PC-3 (cell line): Measurements from ENCODE around the gene SIGLEC14. TPM values are rescaled to one million over a fixed set of nuclear protein-coding genes. Genes with fewer than 3 reads are reported as not detected.

ENCODE experiments used
- ATAC-seq: fragments of 200-7000 bp; cut with Tn5 transposase; 2 replicates; pipeline ENCODE4 v1.9.1; 2020; ENCODE audit warnings: mild to moderate bottlenecking, moderate library complexity
- BruUV-seq: library from RNA; stranded (reverse); fragments of 400-500 nt; replicated peaks from 2 replicates; lab custom pipeline; 2021; lab: Mats Ljungman, UMichigan
- CTCF ChIA-PET: fragments of 300-600 bp; sonication (Branson Sonifier 250); formaldehyde crosslinking; loops from one replicate; lab custom pipeline; 2022; ENCODE audit warnings: antibody characterized with exemption; lab: Charles Lee
- POLR2A ChIA-PET: fragments of 300-600 bp; sonication (Branson Sonifier 250); formaldehyde crosslinking; loops from one replicate; lab custom pipeline; 2022; ENCODE audit warnings: antibody characterized with exemption; ENCODE audit not compliant: unreplicated experiment; lab: Charles Lee
- DNase-seq: peaks from one replicate; pipeline ENCODE4 v3.0.0-alpha.2; 2015
- H2AFZ ChIP-seq: fragments of 300-600 bp; sonication (generic); 2 replicates; pipeline ENCODE4 v1.6.0; 2016; ENCODE audit warnings: antibody characterized with exemption, low read length
- H3F3A ChIP-seq: fragments of 300-600 bp; sonication (generic); one replicate; pipeline ENCODE4 v1.6.0; 2017; ENCODE audit warnings: antibody characterized with exemption, low read length, control low read depth, mild to moderate bottlenecking; ENCODE audit not compliant: unreplicated experiment
- H3K27ac ChIP-seq: fragments of 300-600 bp; sonication (generic); 2 replicates; pipeline ENCODE4 v1.5.1; 2016; ENCODE audit warnings: mild to moderate bottlenecking, low read length
- H3K27me3 ChIP-seq: fragments of 300-600 bp; sonication (generic); 2 replicates; pipeline ENCODE4 v1.6.1; 2016; ENCODE audit warnings: low read length, mixed read lengths
- H3K36me3 ChIP-seq: fragments of 300-600 bp; sonication (generic); 2 replicates; pipeline ENCODE4 v1.6.1; 2016; ENCODE audit warnings: low read depth, mixed run types, low read length, mixed read lengths
- H3K4me1 ChIP-seq: fragments of 300-600 bp; sonication (generic); 2 replicates; pipeline ENCODE4 v1.5.1; 2016; ENCODE audit warnings: low read length; ENCODE audit not compliant: insufficient read depth
- H3K4me2 ChIP-seq: fragments of 300-600 bp; sonication (generic); 2 replicates; pipeline ENCODE4 v1.6.0; 2016; ENCODE audit warnings: low read length
- H3K4me3 ChIP-seq: fragments of 300-600 bp; sonication (generic); 2 replicates; pipeline ENCODE4 v1.5.1; 2016; ENCODE audit warnings: mild to moderate bottlenecking, low read length, mixed read lengths
- H3K79me2 ChIP-seq: fragments of 300-600 bp; sonication (generic); 2 replicates; pipeline ENCODE4 v1.6.1; 2017; ENCODE audit warnings: low read length, mixed read lengths
- H3K9ac ChIP-seq: fragments of 300-600 bp; sonication (generic); 2 replicates; pipeline ENCODE4 v1.6.0; 2016; ENCODE audit warnings: mild to moderate bottlenecking, low read length
- H3K9me2 ChIP-seq: fragments of 300-600 bp; sonication (generic); replicated peaks from 2 replicates; pipeline ENCODE4 v1.6.1; 2016; ENCODE audit warnings: mixed run types, low read length, mixed read lengths
- H3K9me3 ChIP-seq: fragments of 300-600 bp; sonication (generic); 2 replicates; pipeline ENCODE4 v1.6.1; 2016; ENCODE audit warnings: low read length, mixed read lengths
- H4K20me1 ChIP-seq: fragments of 300-600 bp; sonication (generic); 2 replicates; pipeline ENCODE4 v1.6.1; 2016; ENCODE audit warnings: low read length, mixed read lengths
- CTCF ChIP-seq: fragments of 300-600 bp; sonication (generic); conservative IDR thresholded peaks from 2 replicates; pipeline ENCODE4 v1.5.1; 2017; ENCODE audit warnings: antibody characterized with exemption, low read depth, mild to moderate bottlenecking, low read length
- EZH2 ChIP-seq: fragments of 300-600 bp; sonication (generic); IDR thresholded peaks from one replicate; pipeline ENCODE4 v1.6.1; 2017; ENCODE audit warnings: antibody characterized with exemption, mild to moderate bottlenecking, low read length; ENCODE audit not compliant: unreplicated experiment
- EZH2phosphoT487 ChIP-seq: fragments of 300-600 bp; sonication (generic); IDR thresholded peaks from 2 replicates; pipeline ENCODE4 v1.6.1; 2018; ENCODE audit warnings: mild to moderate bottlenecking, antibody characterized with exemption, low read length, borderline replicate concordance
- intact Hi-C: fragments of 100-400 bp; cut with micrococcal nuclease; formaldehyde crosslinking; loops from 2 replicates; pipeline ENCODE4 v1.9.0; 2023
- total RNA-seq: library from RNA; depleted of rRNA; stranded (reverse); fragments of >200 nt; gene quantifications from 2 replicates; pipeline ENCODE4 v1.2.3, GENCODE V29; 2014

Gene SIGLEC14
- total RNA-seq, 1 experiment from 2014 or later, result not detected

DNA sequence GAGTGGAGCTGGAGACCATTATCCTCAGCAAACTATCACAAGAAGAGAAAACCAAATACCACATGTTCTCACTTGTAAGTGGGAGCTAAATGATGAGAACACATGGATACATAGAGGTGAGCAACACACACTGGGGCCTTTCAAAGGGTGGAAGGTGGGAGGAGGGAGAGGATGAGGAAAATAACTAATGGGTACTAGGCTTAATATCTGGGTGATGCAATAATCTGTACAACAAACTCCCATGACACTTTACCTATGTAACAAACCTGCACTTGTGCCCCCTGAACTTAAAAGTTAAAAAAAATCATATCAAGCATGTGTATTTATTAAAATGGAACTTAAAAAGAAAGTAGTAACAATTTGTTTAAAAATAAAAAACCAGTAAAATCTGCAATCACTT is 5.0 kb downstream of the SIGLEC14 start:
- H3K4me2 ChIP-seq, result no peak overlapping the region
- POLR2A ChIA-PET, result no interaction called here
- H2AFZ ChIP-seq, result no peak overlapping the region
- ATAC-seq (no peak), DNase-seq (no peak)
- no peak overlapping the region for H3K4me3 ChIP-seq
- no peaks in the 10 kb centered on the region; the same call in 1 of the 2 replicates for H3K9me3 ChIP-seq
- CTCF ChIA-PET, result no interaction called here
- H3K36me3 ChIP-seq, result no peaks in the 10 kb centered on the region
- no peaks in the 10 kb centered on the region for H3K9me2 ChIP-seq
- BruUV-seq, result no TSS peak
- no peaks in the 10 kb centered on the region for H3K79me2 ChIP-seq
- no peak overlapping the region for H3K9ac ChIP-seq
- no peak overlapping the region for H3K27ac ChIP-seq
- TF ChIP-seq CTCF (no peak), EZH2phosphoT487 (no peak), EZH2 (no peak)
- H3F3A ChIP-seq, result no peaks in the 10 kb centered on the region
- H4K20me1 ChIP-seq, result no peaks in the 10 kb centered on the region
- peaks cover 73% of the 10 kb centered on the region for H3K27me3 ChIP-seq
- intact Hi-C loops, result no loop called here
- H3K4me1 ChIP-seq, result no peaks in the 10 kb centered on the region

- H2AFZ ChIP-seq, result no peak overlapping the region
- no peaks in the 10 kb centered on the region for H3F3A ChIP-seq
- no peaks in the 10 kb centered on the region for H3K79me2 ChIP-seq
- no peak for TF ChIP-seq EZH2phosphoT487
- no peak for TF ChIP-seq CTCF
- no peak for TF ChIP-seq EZH2
- H3K27ac ChIP-seq, result no peak overlapping the region
- H4K20me1 ChIP-seq, result no peaks in the 10 kb centered on the region
- no peaks in the 10 kb centered on the region for H3K36me3 ChIP-seq
- no peaks in the 10 kb centered on the region for H3K9me2 ChIP-seq
- intact Hi-C loops, result no loop called here
- H3K27me3 ChIP-seq, result peaks cover 71% of the 10 kb centered on the region
- no TSS peak for BruUV-seq
- POLR2A ChIA-PET, result no interaction called here
- H3K4me1 ChIP-seq, result no peaks in the 10 kb centered on the region
- no peaks in the 10 kb centered on the region; the same call in 1 of the 2 replicates for H3K9me3 ChIP-seq
- no peak overlapping the region for H3K4me3 ChIP-seq
- CTCF ChIA-PET, result interaction anchor here (0.6 to 0.8 kb wide), 2 partner anchors 17 to 221 kb away, joined by 4 to 5 read pairs; no protein-coding TSS in a partner anchor
- DNase-seq, result no peak
- H3K9ac ChIP-seq, result no peak overlapping the region
- ATAC-seq, result no peak
- H3K4me2 ChIP-seq, result no peak overlapping the region
Measured at GRCh38 chr19:51640386-51640785, 6.2 kb downstream of the SIGLEC14 start.

DNA sequence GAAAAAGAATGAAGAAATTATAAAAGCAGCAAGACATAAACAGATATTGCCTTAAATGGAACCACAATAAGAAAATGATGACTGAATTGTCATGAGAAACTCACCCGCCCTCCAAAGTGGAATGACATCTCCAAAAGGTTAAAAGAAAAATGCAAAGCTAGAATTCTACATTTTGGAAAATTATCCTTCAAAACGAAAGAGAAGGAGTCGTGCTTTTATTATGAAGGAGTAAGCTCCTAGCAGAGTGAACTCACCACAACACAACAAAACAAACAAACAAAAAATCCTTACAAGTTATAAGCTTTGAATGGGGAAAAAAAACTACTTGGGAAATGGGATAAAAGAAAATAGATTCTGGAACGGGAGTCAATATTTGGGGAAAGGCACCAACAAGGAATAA is 6.7 kb downstream of the SIGLEC14 start:
- POLR2A ChIA-PET, result no interaction called here
- DNase-seq (no peak), ATAC-seq (no peak)
- Histone ChIP-seq H4K20me1 (no peaks in the 10 kb centered on the region), H3K9me3 (no peaks in the 10 kb centered on the region; the same call in 1 of the 2 replicates), H3K9me2 (no peaks in the 10 kb centered on the region), H3K79me2 (no peaks in the 10 kb centered on the region), H3K36me3 (no peaks in the 10 kb centered on the region), H3K4me3 (no peak overlapping the region), H3K27ac (no peak overlapping the region), H3F3A (no peaks in the 10 kb centered on the region), H3K4me2 (no peak overlapping the region), H3K27me3 (peaks cover 66% of the 10 kb centered on the region), H2AFZ (no peak overlapping the region), H3K4me1 (no peaks in the 10 kb centered on the region), H3K9ac (no peak overlapping the region)
- TF ChIP-seq EZH2phosphoT487 (no peak), EZH2 (no peak), CTCF (no peak)
- BruUV-seq, result no TSS peak
- intact Hi-C loops, result no loop called here
- CTCF ChIA-PET, result interaction anchor here (0.6 to 0.8 kb wide), 2 partner anchors 17 to 220 kb away, joined by 4 to 5 read pairs; no protein-coding TSS in a partner anchor
